Measurements from ENCODE around the gene TMEM62. TPM values are rescaled to one million over a fixed set of nuclear protein-coding genes. Genes with fewer than 3 reads are reported as not detected.

The TMEM62 gene
- total RNA-seq, 1 experiment from 2014 or later: 12.5 TPM

GRCh38 chr15:43213466-43213865 lies 80.1 kb downstream of the TMEM62 start:
- Histone ChIP-seq H4K20me1 (ENCODE audit: insufficient read depth) (no peaks in the 10 kb centered on the region), H3K9me3 (ENCODE audit: insufficient read depth, low read depth) (no peaks in the 10 kb centered on the region), H3K4me1 (replicated peaks; ENCODE audit: insufficient read depth) (no peaks in the 10 kb centered on the region), H3K9me2 (ENCODE audit: insufficient read depth) (no peaks in the 10 kb centered on the region), H3K79me2 (ENCODE audit: low read depth) (no peaks in the 10 kb centered on the region), H3K27me3 (ENCODE audit: insufficient read depth, low read depth) (no peaks in the 10 kb centered on the region), H3K4me3 (no peak overlapping the region), H3K27ac (no peak overlapping the region), H2AFZ (no peak overlapping the region), H3F3A (ENCODE audit: insufficient read depth, low read depth) (0 out of 2 replicates have a peak, but pooled peaks cover 3% of the 10 kb centered on the region), H3K4me2 (no peak overlapping the region), H3K36me3 (ENCODE audit: low read depth) (no peaks in the 10 kb centered on the region)
- TF ChIP-seq CTCF (conservative IDR thresholded peaks at IDR 0.05) (no peak), EZH2 (IDR thresholded peaks at IDR 0.05; ENCODE audit: low read depth) (no peak)
- no TSS peak for BruUV-seq (replicated peaks)
- DNase-seq: no peak
- intact Hi-C loops (cut with micrococcal nuclease; ENCODE audit: unreplicated experiment): no loop called here
- ChIA-PET POLR2A (ENCODE audit: unreplicated experiment) (no interaction called here), CTCF (no interaction called here)

DNA sequence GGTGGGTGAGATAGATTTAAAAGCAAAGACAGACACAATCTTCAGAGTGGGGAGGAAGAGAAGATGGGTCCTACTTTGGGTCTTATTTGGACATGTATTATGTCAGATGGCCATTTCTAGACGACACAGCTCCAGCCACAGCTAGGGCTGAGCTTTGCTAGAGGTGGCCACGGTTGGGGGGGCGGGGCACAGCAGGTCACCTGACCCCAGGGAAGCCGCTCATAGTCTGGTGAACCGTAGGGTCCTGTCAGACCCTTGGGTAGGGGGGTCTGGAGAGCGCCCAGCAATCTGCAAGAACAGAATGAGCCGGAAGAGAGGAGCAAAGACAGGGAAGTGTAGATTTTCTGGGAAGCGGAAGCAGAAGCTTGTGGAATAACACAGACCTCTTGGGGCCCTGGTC lies 80.8 kb downstream of the TMEM62 start:
- POLR2A ChIA-PET (ENCODE audit: unreplicated experiment): no interaction called here
- Histone ChIP-seq H2AFZ (no peak overlapping the region), H3K27me3 (ENCODE audit: insufficient read depth, low read depth) (no peaks in the 10 kb centered on the region), H3K9me3 (ENCODE audit: insufficient read depth, low read depth) (no peaks in the 10 kb centered on the region), H3K27ac (no peak overlapping the region), H3K79me2 (ENCODE audit: low read depth) (no peaks in the 10 kb centered on the region), H3K4me3 (no peak overlapping the region), H4K20me1 (ENCODE audit: insufficient read depth) (no peaks in the 10 kb centered on the region), H3K4me2 (no peak overlapping the region), H3K9me2 (ENCODE audit: insufficient read depth) (no peaks in the 10 kb centered on the region), H3F3A (ENCODE audit: insufficient read depth, low read depth) (0 out of 2 replicates have a peak, but pooled peaks cover 3% of the 10 kb centered on the region), H3K36me3 (ENCODE audit: low read depth) (no peaks in the 10 kb centered on the region), H3K4me1 (replicated peaks; ENCODE audit: insufficient read depth) (no peaks in the 10 kb centered on the region)
- BruUV-seq (replicated peaks): no TSS peak
- no peak for DNase-seq
- no peak for TF ChIP-seq CTCF (conservative IDR thresholded peaks at IDR 0.05)
- TF ChIP-seq EZH2 (IDR thresholded peaks at IDR 0.05; ENCODE audit: low read depth): no peak
- intact Hi-C loops (cut with micrococcal nuclease; ENCODE audit: unreplicated experiment): no loop called here
- CTCF ChIA-PET: no interaction called here

DNA sequence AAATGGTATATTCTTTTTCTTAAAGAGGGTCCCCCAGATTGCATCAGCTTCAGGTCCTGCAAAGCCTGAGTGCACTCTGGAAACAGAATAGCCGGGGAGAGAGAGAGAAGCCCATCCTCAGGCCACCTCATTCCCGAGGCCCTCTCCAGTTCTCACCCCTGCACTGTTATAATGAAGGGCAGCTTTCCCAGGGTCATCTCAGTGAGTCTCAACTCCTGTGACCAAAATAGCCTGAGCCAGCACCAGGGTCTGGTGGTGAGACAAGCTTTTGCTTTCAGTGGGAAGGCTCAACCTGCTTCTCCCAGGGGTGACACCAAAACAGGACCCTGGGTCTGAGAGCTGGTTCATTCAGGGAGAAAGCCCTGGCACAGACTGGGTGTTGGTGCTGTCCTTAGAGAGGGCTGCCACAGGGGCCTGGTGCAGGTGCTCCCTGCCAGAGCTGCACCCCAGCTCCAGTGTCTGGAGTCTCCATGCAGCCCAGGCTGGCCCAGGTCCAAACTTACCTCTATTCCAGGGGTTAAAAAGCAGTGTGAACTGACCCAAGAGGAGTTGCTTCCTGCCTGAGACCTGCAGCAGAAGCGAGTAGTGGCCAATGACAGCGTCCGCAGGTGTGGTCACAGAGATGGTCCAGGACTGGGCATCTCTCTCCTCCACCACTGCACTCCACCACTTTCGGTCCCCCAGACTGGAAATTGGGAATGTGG lies 81.4 kb downstream of the TMEM62 start:
- BruUV-seq (replicated peaks): no TSS peak
- Histone ChIP-seq H3K4me1 (replicated peaks; ENCODE audit: insufficient read depth) (no peaks in the 10 kb centered on the region), H3K9me3 (ENCODE audit: insufficient read depth, low read depth) (no peaks in the 10 kb centered on the region), H3K4me3 (no peak overlapping the region), H2AFZ (no peak overlapping the region), H3K79me2 (ENCODE audit: low read depth) (no peaks in the 10 kb centered on the region), H3K4me2 (no peak overlapping the region), H3K27me3 (ENCODE audit: insufficient read depth, low read depth) (no peaks in the 10 kb centered on the region), H4K20me1 (ENCODE audit: insufficient read depth) (no peaks in the 10 kb centered on the region), H3K9me2 (ENCODE audit: insufficient read depth) (no peaks in the 10 kb centered on the region), H3K27ac (no peak overlapping the region), H3K36me3 (ENCODE audit: low read depth) (no peaks in the 10 kb centered on the region), H3F3A (ENCODE audit: insufficient read depth, low read depth) (0 out of 2 replicates have a peak, but pooled peaks cover 3% of the 10 kb centered on the region)
- TF ChIP-seq CTCF (conservative IDR thresholded peaks at IDR 0.05) (no peak), EZH2 (IDR thresholded peaks at IDR 0.05; ENCODE audit: low read depth) (no peak)
- CTCF ChIA-PET: no interaction called here
- no peak for DNase-seq
- POLR2A ChIA-PET (ENCODE audit: unreplicated experiment): no interaction called here
- intact Hi-C loops (cut with micrococcal nuclease; ENCODE audit: unreplicated experiment): no loop called here

All from PC-9 (cell line).